K562 (cell line): ENCODE data around the gene CNKSR1. TPM values are rescaled to one million over a fixed set of nuclear protein-coding genes. Genes with fewer than 3 reads are reported as not detected.
A peak's percentile ranks its signal among the peaks of the same experiment; 100 is the strongest.

ENCODE experiments used
- ATAC-seq: fragments of 200-7000 bp; cut with Tn5 transposase; 3 replicates; pipeline ENCODE4 v1.9.1; 2020; ENCODE audit warnings: moderate library complexity
- BruUV-seq: library from RNA; stranded (reverse); fragments of 400-500 nt; replicated peaks from 2 replicates; lab custom pipeline; 2021; lab: Mats Ljungman, UMichigan
- CTCF ChIA-PET: fragments of 300-600 bp; formaldehyde crosslinking; extraction: SDS; loops from one replicate; lab custom pipeline; 2021; ENCODE audit warnings: low intra/inter-chr PET ratio; lab: Yijun Ruan, JAX
- POLR2A ChIA-PET: fragments of 300-600, 350-650 bp; sonication (Branson Sonifier 250); formaldehyde crosslinking; extraction: SDS; loops from one replicate; lab custom pipeline; 2021; ENCODE audit warnings: antibody characterized with exemption, inconsistent platforms; lab: Yijun Ruan, JAX
- DNase-seq, 4 experiments: peaks; one replicate each; pipeline versions ENCODE4 v3.0.0 to v3.0.0-alpha.2; 2011 to 2018; ENCODE audit warnings: low spot score in 3 of 4, mixed read lengths in 3 of 4; ENCODE audit errors: extremely low read depth in 1 of 4
- FAIRE-seq: peaks from 2 replicates; lab custom pipeline; 2011; peaks lifted over from hg19 to GRCh38; lab: Jason Lieb, UNC
- H2AFZ ChIP-seq: 2 replicates; pipeline ENCODE4 v1.6.0; 2011; ENCODE audit warnings: low read depth, low read length, control low read depth, inconsistent platforms
- H3K27ac ChIP-seq: fragments of 200-600 bp; 3 replicates; pipeline ENCODE4 v1.8.0; 2011; ENCODE audit warnings: low read depth, mild to moderate bottlenecking, control low read depth, inconsistent platforms, low read length, moderate library complexity, mixed read lengths; ENCODE audit errors: extremely low read depth
- H3K27me3 ChIP-seq, 2 experiments: fragments of 300-600 bp in 1 of 2; 2 replicates in 1 of 2; 3 replicates in 1 of 2; pipeline versions ENCODE4 v1.6.0 to v1.8.0; 2011; ENCODE audit warnings: inconsistent platforms in 2 of 2, low read length in 2 of 2, mild to moderate bottlenecking in 1 of 2, mixed read lengths in 1 of 2, moderate library complexity in 1 of 2; ENCODE audit not compliant: control insufficient read depth in 2 of 2, insufficient read depth in 2 of 2
- H3K36me3 ChIP-seq: fragments of 300-600 bp; 3 replicates; pipeline ENCODE4 v1.8.0; 2011; ENCODE audit warnings: mild to moderate bottlenecking, low read length, inconsistent platforms; ENCODE audit not compliant: control insufficient read depth, insufficient read depth
- H3K4me1 ChIP-seq, 2 experiments: fragments of 200-600 bp in 1 of 2; replicated peaks in 1 of 2; 2 replicates in 1 of 2; 3 replicates in 1 of 2; pipeline versions ENCODE4 v1.5.1 to v1.8.0; 2011; ENCODE audit warnings: inconsistent platforms in 2 of 2, low read length in 2 of 2, mild to moderate bottlenecking in 1 of 2, mixed read lengths in 1 of 2, moderate library complexity in 1 of 2; ENCODE audit not compliant: control insufficient read depth in 2 of 2, insufficient read depth in 2 of 2
- H3K4me2 ChIP-seq: 2 replicates; pipeline ENCODE4 v1.6.1; 2011; ENCODE audit warnings: low read length, control low read depth, inconsistent platforms, mixed read lengths; ENCODE audit not compliant: insufficient read depth
- H3K4me3 ChIP-seq: fragments of 200-600 bp; sonication (generic), shearing (Covaris generic); 2 replicates; pipeline ENCODE4 v1.5.1; 2016; ENCODE audit warnings: control low read depth, inconsistent platforms
- H3K79me2 ChIP-seq: fragments of 200-600 bp; 3 replicates; pipeline ENCODE4 v1.8.0; 2011; ENCODE audit warnings: low read length, inconsistent platforms; ENCODE audit not compliant: control insufficient read depth, insufficient read depth
- H3K9ac ChIP-seq, 2 experiments: 2 replicates each; pipeline versions ENCODE4 v1.6.0 to v1.6.1; 2011; ENCODE audit warnings: low read depth in 2 of 2, low read length in 2 of 2, control low read depth in 1 of 2, inconsistent platforms in 1 of 2, mild to moderate bottlenecking in 1 of 2, mixed read lengths in 1 of 2; ENCODE audit not compliant: insufficient read depth in 1 of 2
- H3K9me1 ChIP-seq: one replicate; pipeline ENCODE4 v1.6.0; 2011; ENCODE audit warnings: inconsistent platforms, mild to moderate bottlenecking, low read length, moderate library complexity; ENCODE audit not compliant: control insufficient read depth, insufficient read depth
- H3K9me3 ChIP-seq: replicated peaks from 2 replicates; pipeline ENCODE4 v1.5.1; 2011; ENCODE audit warnings: low read depth, low read length, inconsistent platforms; ENCODE audit not compliant: control insufficient read depth, insufficient read depth
- H4K20me1 ChIP-seq: replicated peaks from 2 replicates; pipeline ENCODE4 v1.6.1; 2011; ENCODE audit warnings: low read length, inconsistent platforms, mixed read lengths; ENCODE audit not compliant: control insufficient read depth, insufficient read depth
- ASH1L ChIP-seq: fragments of 450-650 bp; IDR thresholded peaks from 2 replicates; pipeline ENCODE4 v1.6.1; 2018; ENCODE audit warnings: borderline replicate concordance, mild to moderate bottlenecking, low read depth; ENCODE audit not compliant: partially characterized antibody
- NELFE ChIP-seq: IDR thresholded peaks from 2 replicates; pipeline ENCODE4 v1.6.1; 2011; ENCODE audit warnings: mild to moderate bottlenecking; ENCODE audit not compliant: insufficient read depth, insufficient read length
- NFIX ChIP-seq: fragments of 250-450 bp; sonication (Bioruptor Pico); IDR thresholded peaks from 2 replicates; pipeline ENCODE4 v1.4.0; 2020; ENCODE audit warnings: low read depth, mild to moderate bottlenecking, moderate library complexity
- NFRKB ChIP-seq: fragments of 450-650 bp; IDR thresholded peaks from 2 replicates; pipeline ENCODE4 v1.6.1; 2016; ENCODE audit warnings: low read depth
- PYGO2 ChIP-seq: fragments of 450-650 bp; IDR thresholded peaks from 2 replicates; pipeline ENCODE4 v1.6.1; 2016; ENCODE audit warnings: mild to moderate bottlenecking, missing genetic modification characterization, moderate library complexity, missing compliant biosample characterization
- SMAD3 ChIP-seq: fragments of 450-650 bp; formaldehyde crosslinking; conservative IDR thresholded peaks from 2 replicates; pipeline ENCODE4 v1.4.0; 2020; ENCODE audit warnings: mild to moderate bottlenecking
- TCF7 ChIP-seq: sonication (generic); IDR thresholded peaks from 2 replicates; pipeline ENCODE4 v1.6.1; 2016; ENCODE audit warnings: antibody characterized with exemption, borderline replicate concordance
- WGBS: fragments of 100-300 bp; shearing (Covaris generic); methylation state at CpG from one replicate; pipeline ENCODE4 v1.1.6; 2016; ENCODE audit warnings: low coverage, mixed read lengths; ENCODE audit not compliant: insufficient coverage; ENCODE audit errors: missing lambda C conversion rate; 5-methylcytosine and 5-hydroxymethylcytosine counted together
- in situ Hi-C: fragments of 300-500 bp; cut with MboI; formaldehyde crosslinking; loops from 4 replicates; pipeline ENCODE4 v1.15.0; 2018; ENCODE audit warnings: inconsistent platforms, mixed read lengths
- intact Hi-C: fragments of 100-400 bp; cut with micrococcal nuclease; formaldehyde crosslinking; loops from 2 replicates; pipeline ENCODE4 v1.14.2; 2022
- polyA plus RNA-seq, 8 experiments: library from polyadenylated mRNA; depleted of rRNA in 4 of 8; stranded (reverse) in 5 of 8; unstranded in 3 of 8; fragments of >200 nt; fragmentation: Nextera tagmentation in 2 of 8; fragmentation: Illumina TruSeq in 1 of 8; extraction: Ambion mirVana in 2 of 8; extraction: Trizol in 1 of 8; gene quantifications; 2 replicates each; pipeline versions ENCODE4 v1.2.1 to v1.2.3, GENCODE V29; 2011 to 2014; ENCODE audit warnings: inconsistent platforms in 1 of 8, missing spikeins in 1 of 8
- total RNA-seq, 7 experiments: library from RNA; depleted of rRNA in 6 of 7; stranded (reverse); fragments of >200 nt in 6 of 7; fragmentation: Illumina TruSeq in 2 of 7; extraction: Trizol in 2 of 7; gene quantifications; 2 replicates each; pipeline versions ENCODE4 v1.2.1 to v1.2.3, GENCODE V29; 2011 to 2021; ENCODE audit warnings: low replicate concordance in 1 of 7
- TF ChIP-seq, protein P1 (sequence below), 3 experiments: IDR thresholded peaks in 2 of 3; conservative IDR thresholded peaks in 1 of 3; 2 replicates each; pipeline ENCODE4 v1.5.1; 2011 to 2012; ENCODE audit warnings: low read length in 3 of 3, mild to moderate bottlenecking in 3 of 3, control low read depth in 2 of 3, improper control_type of control experiment in 1 of 3, inconsistent platforms in 1 of 3, low read depth in 1 of 3, mixed read lengths in 1 of 3, moderate library complexity in 1 of 3; ENCODE audit not compliant: insufficient read depth in 2 of 3
- TF ChIP-seq, protein P2 (sequence below): fragments of 450-650 bp; IDR thresholded peaks from 2 replicates; pipeline ENCODE4 v1.6.1; 2016; ENCODE audit warnings: mild to moderate bottlenecking
- TF ChIP-seq, protein P3 (sequence below): fragments of 250-450 bp; sonication (Bioruptor Pico); IDR thresholded peaks from 2 replicates; pipeline ENCODE4 v1.4.0; 2020; ENCODE audit warnings: mild to moderate bottlenecking, moderate library complexity
- TF ChIP-seq, protein P4 (sequence below): sonication (generic); formaldehyde crosslinking; IDR thresholded peaks from 2 replicates; pipeline ENCODE4 v1.8.0; 2023; ENCODE audit warnings: mild to moderate bottlenecking, missing genetic modification reagents

The CNKSR1 gene
- total and polyA plus RNA-seq, 9 of the 15 experiments (the other 6 are each of a cell fraction or from before 2014, with no cell fraction given): 0.03 to 2.8 (median 1.1) TPM

DNA sequence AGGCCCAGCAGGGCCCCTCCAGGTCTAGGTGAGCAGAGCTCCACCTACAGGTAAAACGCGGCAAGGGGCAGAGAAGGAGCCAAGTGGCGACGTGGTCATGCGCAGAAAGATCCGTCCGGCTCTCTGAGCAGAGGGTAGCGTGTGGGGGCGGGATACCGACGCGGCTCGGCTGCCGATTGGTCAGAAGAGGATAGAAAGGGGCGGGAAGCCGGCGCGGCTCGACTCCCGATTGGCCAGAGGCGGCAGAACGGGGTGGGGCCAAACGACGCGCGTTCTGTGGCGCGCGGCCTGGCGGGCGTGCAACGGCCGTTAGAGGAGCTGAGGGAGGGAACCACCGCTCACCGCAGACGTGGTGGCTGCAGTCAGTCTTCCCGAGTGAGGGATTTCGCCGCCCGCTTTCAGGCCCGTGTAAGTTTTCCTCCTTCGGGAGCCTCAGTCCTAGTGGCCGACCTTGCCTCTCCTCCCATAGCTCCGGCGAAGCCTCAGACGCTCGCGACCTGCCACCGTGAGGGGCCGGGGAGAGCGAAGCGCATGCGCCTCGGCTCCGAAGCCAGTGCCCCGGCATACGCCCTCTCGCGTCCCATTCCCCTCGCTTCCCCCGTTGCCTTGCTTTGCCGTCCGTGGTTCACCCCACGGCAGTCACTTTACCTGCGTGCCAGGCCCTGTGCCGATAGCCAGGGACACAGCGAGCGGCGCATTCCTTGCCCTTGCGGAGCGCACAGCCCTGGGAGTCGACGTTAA lies 56.8 kb downstream of the CNKSR1 start, which contains the start of gene CEP85:
Gene CEP85 (plus strand): TSS at position 298 of the 741 bp plus-strand sequence. CDS start 5,584 bp downstream, outside the sequence.
- no peaks in the 10 kb centered on the region for H3K27me3 ChIP-seq
- ChIA-PET CTCF (interaction anchor here (0.6 to 1.4 kb wide), 7 partner anchors 44 to 129 kb away, joined by 3 to 4 read pairs (median 3); partner anchors contain the start of gene ZNF593), POLR2A (interaction anchor here (0.5 to 6.3 kb wide), 22 partner anchors 12 to 202 kb away, joined by 3 to 53 read pairs (median 4); partner anchors contain the start of genes SH3BGRL3 and ZNF593)
- peaks cover 23% of the 10 kb centered on the region; the same call in 1 of the 2 replicates for H4K20me1 ChIP-seq
- peak within 1 kb of the TSS; percentile 91 to 99 for H3K9ac ChIP-seq
- ATAC-seq (peak; percentile 94), FAIRE-seq (peak; percentile 88), DNase-seq (peak; percentile 99 to 100 (median 100))
- under 1% methylated on average over 73 of the region's 73 CpGs for WGBS
- peak within 1 kb of the TSS; percentile 76 for H3K4me3 ChIP-seq
- peak within 1 kb of the TSS; percentile 100 for H2AFZ ChIP-seq
- TSS peak; percentile 75 for BruUV-seq
- in situ Hi-C loops: no loop called here
- H3K4me2 ChIP-seq: peak within 1 kb of the TSS; percentile 98
- peaks cover 20% of the 10 kb centered on the region; the same call in 2 of the 3 replicates for H3K36me3 ChIP-seq
- H3K27ac ChIP-seq: peak within 1 kb of the TSS; percentile 89
- H3K9me3 ChIP-seq: no peaks in the 10 kb centered on the region
- peaks cover 12 to 22% of the 10 kb centered on the region in 2 experiments; a peak in 4 of 5 replicates for H3K4me1 ChIP-seq
- H3K9me1 ChIP-seq: no peaks in the 10 kb centered on the region
- H3K79me2 ChIP-seq: peaks cover 55% of the 10 kb centered on the region
- intact Hi-C loops: loop anchor here (1.0 to 5.0 kb wide), 3 partner anchors 44 to 372 kb away; partner anchors contain the start of genes C1orf232, CATSPER4 and ZNF593
- TF ChIP-seq, protein P1, sequence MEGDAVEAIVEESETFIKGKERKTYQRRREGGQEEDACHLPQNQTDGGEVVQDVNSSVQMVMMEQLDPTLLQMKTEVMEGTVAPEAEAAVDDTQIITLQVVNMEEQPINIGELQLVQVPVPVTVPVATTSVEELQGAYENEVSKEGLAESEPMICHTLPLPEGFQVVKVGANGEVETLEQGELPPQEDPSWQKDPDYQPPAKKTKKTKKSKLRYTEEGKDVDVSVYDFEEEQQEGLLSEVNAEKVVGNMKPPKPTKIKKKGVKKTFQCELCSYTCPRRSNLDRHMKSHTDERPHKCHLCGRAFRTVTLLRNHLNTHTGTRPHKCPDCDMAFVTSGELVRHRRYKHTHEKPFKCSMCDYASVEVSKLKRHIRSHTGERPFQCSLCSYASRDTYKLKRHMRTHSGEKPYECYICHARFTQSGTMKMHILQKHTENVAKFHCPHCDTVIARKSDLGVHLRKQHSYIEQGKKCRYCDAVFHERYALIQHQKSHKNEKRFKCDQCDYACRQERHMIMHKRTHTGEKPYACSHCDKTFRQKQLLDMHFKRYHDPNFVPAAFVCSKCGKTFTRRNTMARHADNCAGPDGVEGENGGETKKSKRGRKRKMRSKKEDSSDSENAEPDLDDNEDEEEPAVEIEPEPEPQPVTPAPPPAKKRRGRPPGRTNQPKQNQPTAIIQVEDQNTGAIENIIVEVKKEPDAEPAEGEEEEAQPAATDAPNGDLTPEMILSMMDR (IDR thresholded peaks at IDR 0.05 in 2 of 3, conservative IDR thresholded peaks at IDR 0.05 in 1 of 3; ENCODE audit: insufficient read depth in 2 of 3, low read depth in 1 of 3, low read length in 3 of 3): peak; percentile 96 to 99 (median 98)
- 0 out of 2 replicates have a peak, but pooled peaks have one; percentile 40 for TF ChIP-seq TCF7
- no peak for TF ChIP-seq PYGO2 (tag)
- TF ChIP-seq SMAD3 (CRISPR knock-in tag): no peak; the same call in 1 of the 2 replicates
- TF ChIP-seq NFIX (CRISPR knock-in tag): no peak
- peak; percentile 86 for TF ChIP-seq ASH1L
- TF ChIP-seq, protein P2, sequence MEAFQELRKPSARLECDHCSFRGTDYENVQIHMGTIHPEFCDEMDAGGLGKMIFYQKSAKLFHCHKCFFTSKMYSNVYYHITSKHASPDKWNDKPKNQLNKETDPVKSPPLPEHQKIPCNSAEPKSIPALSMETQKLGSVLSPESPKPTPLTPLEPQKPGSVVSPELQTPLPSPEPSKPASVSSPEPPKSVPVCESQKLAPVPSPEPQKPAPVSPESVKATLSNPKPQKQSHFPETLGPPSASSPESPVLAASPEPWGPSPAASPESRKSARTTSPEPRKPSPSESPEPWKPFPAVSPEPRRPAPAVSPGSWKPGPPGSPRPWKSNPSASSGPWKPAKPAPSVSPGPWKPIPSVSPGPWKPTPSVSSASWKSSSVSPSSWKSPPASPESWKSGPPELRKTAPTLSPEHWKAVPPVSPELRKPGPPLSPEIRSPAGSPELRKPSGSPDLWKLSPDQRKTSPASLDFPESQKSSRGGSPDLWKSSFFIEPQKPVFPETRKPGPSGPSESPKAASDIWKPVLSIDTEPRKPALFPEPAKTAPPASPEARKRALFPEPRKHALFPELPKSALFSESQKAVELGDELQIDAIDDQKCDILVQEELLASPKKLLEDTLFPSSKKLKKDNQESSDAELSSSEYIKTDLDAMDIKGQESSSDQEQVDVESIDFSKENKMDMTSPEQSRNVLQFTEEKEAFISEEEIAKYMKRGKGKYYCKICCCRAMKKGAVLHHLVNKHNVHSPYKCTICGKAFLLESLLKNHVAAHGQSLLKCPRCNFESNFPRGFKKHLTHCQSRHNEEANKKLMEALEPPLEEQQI: no peak
- no peak for TF ChIP-seq NELFE
- TF ChIP-seq NFRKB: 0 out of 2 replicates have a peak, but pooled peaks have one; percentile 42
- TF ChIP-seq, protein P3, sequence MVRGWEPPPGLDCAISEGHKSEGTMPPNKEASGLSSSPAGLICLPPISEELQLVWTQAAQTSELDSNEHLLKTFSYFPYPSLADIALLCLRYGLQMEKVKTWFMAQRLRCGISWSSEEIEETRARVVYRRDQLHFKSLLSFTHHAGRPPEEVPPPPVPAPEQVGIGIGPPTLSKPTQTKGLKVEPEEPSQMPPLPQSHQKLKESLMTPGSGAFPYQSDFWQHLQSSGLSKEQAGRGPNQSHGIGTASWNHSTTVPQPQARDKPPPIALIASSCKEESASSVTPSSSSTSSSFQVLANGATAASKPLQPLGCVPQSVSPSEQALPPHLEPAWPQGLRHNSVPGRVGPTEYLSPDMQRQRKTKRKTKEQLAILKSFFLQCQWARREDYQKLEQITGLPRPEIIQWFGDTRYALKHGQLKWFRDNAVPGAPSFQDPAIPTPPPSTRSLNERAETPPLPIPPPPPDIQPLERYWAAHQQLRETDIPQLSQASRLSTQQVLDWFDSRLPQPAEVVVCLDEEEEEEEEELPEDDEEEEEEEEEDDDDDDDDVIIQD (CRISPR knock-in tag): peak; percentile 82; the same call in 1 of the 2 replicates
- TF ChIP-seq, protein P4, sequence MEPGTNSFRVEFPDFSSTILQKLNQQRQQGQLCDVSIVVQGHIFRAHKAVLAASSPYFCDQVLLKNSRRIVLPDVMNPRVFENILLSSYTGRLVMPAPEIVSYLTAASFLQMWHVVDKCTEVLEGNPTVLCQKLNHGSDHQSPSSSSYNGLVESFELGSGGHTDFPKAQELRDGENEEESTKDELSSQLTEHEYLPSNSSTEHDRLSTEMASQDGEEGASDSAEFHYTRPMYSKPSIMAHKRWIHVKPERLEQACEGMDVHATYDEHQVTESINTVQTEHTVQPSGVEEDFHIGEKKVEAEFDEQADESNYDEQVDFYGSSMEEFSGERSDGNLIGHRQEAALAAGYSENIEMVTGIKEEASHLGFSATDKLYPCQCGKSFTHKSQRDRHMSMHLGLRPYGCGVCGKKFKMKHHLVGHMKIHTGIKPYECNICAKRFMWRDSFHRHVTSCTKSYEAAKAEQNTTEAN (CRISPR knock-in tag): 0 out of 2 replicates have a peak, but pooled peaks have one; percentile 57
